ENCODE data around the gene GJB5.
"Not testable (repeated sequence)": the region's sequence is repeated elsewhere in the genome, so short reads cannot be mapped to it uniquely, and the experiment has no call there.

The GJB5 gene

GRCh38 chr1:34745666-34746065 lies 9.2 kb upstream of the GJB5 start:
- DNase-seq (ENCODE audit: low read depth, low spot score), result no peak

GRCh38 chr1:34746101-34746500 lies 8.7 kb upstream of the GJB5 start:
- no peak for DNase-seq (ENCODE audit: low read depth, low spot score)

- DNase-seq (ENCODE audit: low read depth, low spot score), result no peak
These were observed 7.8 kb upstream of the GJB5 start for GRCh38 chr1:34746785-34747637.

- no peak for DNase-seq (ENCODE audit: low read depth, low spot score)
These were observed 7.3 kb upstream of the GJB5 start for GRCh38 chr1:34747638-34747941.

- no peak for DNase-seq (ENCODE audit: low read depth, low spot score)
These were observed 4.9 kb upstream of the GJB5 start for GRCh38 chr1:34749992-34750391.

- no peak for DNase-seq (ENCODE audit: low read depth, low spot score)
These were observed 4.2 kb upstream of the GJB5 start for GRCh38 chr1:34750610-34751009.

- DNase-seq (ENCODE audit: low read depth, low spot score), result no peak
These were observed 1.7 kb upstream of the GJB5 start for GRCh38 chr1:34753163-34753562.

GRCh38 chr1:34755961-34756360 lies 1.1 kb downstream of the GJB5 start:
- no peak for DNase-seq (ENCODE audit: low read depth, low spot score)

GRCh38 chr1:34757386-34757785 lies 2.5 kb downstream of the GJB5 start:
- no peak for DNase-seq (ENCODE audit: low read depth, low spot score)

GRCh38 chr1:34758751-34759150 lies 3.9 kb downstream of the GJB5 start:
- no peak for DNase-seq (ENCODE audit: low read depth, low spot score)

- DNase-seq (ENCODE audit: low read depth, low spot score), result no peak
These were observed 4.9 kb downstream of the GJB5 start, which contains the start of gene GJB4 for GRCh38 chr1:34759503-34760357. GJB4 (plus strand) TSS chr1:34759740; CDS start chr1:34761255, 1,515 bp downstream.

- DNase-seq (ENCODE audit: low read depth, low spot score), result no peak
These were observed 6.4 kb downstream of the GJB5 start for GRCh38 chr1:34761176-34761761.

GRCh38 chr1:34761776-34762307 lies 7.0 kb downstream of the GJB5 start:
- DNase-seq (ENCODE audit: low read depth, low spot score), result no peak

- DNase-seq (ENCODE audit: low read depth, low spot score), result no peak
These were observed 7.8 kb downstream of the GJB5 start for GRCh38 chr1:34762474-34763141.

GRCh38 chr1:34763142-34763781 lies 8.4 kb downstream of the GJB5 start:
- no peak for DNase-seq (ENCODE audit: low read depth, low spot score)

- no peak for DNase-seq (ENCODE audit: low read depth, low spot score)
These were observed 14.0 kb downstream of the GJB5 start for GRCh38 chr1:34768856-34769255.

- DNase-seq (ENCODE audit: low read depth, low spot score), result no peak
These were observed 16.2 kb downstream of the GJB5 start for GRCh38 chr1:34770891-34771504.

GRCh38 chr1:34771573-34772371 lies 16.9 kb downstream of the GJB5 start:
- no peak for DNase-seq (ENCODE audit: low read depth, low spot score)

GRCh38 chr1:34773114-34773513 lies 18.3 kb downstream of the GJB5 start:
- DNase-seq (ENCODE audit: low read depth, low spot score), result not testable (repeated sequence)

- no peak for DNase-seq (ENCODE audit: low read depth, low spot score)
These were observed 20.1 kb downstream of the GJB5 start for GRCh38 chr1:34774957-34775356.

Data from activated naive CD8-positive, alpha-beta T cell treated with anti-CD3 and anti-CD28 coated beads, Interleukin-2, amount 50 U/mL, for 16 hours (primary cell).